ENCODE results near the gene OR10AD1.

DNA sequence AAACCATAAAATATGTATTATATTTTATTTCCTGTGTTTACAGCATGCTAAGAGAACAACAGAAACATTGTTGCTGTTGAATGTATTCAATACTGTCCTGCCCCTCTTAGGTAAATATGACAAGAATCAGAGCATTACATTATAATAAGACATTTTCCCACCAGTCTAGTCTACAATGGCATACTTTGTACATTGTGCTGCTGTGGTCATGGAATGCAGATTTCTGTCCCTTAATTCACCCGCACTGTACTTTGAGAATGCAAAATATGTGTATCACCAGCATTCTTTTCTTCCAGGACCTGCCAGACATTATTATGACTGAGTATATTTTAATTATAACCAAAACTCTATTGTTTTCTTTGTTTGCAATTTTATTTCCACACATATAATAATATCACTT lies 16.5 kb upstream of the OR10AD1 start:
- no peak for TF ChIP-seq TBP (optimal IDR thresholded peaks at IDR 0.05; ENCODE audit: low read depth, low read length)
- no peak for TF ChIP-seq PTBP1 (IDR thresholded peaks at IDR 0.05; ENCODE audit: low read depth, low read length)
- no peak for TF ChIP-seq NCOA1 (IDR thresholded peaks at IDR 0.05; ENCODE audit: low read depth)
- no peak for TF ChIP-seq E2F3 (CRISPR knock-in tag; IDR thresholded peaks at IDR 0.05)
- TF ChIP-seq TBL1XR1 (IDR thresholded peaks at IDR 0.05; ENCODE audit: low read length in 2 of 2) = no peak
- TF ChIP-seq, protein P1, sequence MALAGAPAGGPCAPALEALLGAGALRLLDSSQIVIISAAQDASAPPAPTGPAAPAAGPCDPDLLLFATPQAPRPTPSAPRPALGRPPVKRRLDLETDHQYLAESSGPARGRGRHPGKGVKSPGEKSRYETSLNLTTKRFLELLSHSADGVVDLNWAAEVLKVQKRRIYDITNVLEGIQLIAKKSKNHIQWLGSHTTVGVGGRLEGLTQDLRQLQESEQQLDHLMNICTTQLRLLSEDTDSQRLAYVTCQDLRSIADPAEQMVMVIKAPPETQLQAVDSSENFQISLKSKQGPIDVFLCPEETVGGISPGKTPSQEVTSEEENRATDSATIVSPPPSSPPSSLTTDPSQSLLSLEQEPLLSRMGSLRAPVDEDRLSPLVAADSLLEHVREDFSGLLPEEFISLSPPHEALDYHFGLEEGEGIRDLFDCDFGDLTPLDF (CRISPR knock-in tag; IDR thresholded peaks at IDR 0.05) = no peak
- TF ChIP-seq, protein P2, sequence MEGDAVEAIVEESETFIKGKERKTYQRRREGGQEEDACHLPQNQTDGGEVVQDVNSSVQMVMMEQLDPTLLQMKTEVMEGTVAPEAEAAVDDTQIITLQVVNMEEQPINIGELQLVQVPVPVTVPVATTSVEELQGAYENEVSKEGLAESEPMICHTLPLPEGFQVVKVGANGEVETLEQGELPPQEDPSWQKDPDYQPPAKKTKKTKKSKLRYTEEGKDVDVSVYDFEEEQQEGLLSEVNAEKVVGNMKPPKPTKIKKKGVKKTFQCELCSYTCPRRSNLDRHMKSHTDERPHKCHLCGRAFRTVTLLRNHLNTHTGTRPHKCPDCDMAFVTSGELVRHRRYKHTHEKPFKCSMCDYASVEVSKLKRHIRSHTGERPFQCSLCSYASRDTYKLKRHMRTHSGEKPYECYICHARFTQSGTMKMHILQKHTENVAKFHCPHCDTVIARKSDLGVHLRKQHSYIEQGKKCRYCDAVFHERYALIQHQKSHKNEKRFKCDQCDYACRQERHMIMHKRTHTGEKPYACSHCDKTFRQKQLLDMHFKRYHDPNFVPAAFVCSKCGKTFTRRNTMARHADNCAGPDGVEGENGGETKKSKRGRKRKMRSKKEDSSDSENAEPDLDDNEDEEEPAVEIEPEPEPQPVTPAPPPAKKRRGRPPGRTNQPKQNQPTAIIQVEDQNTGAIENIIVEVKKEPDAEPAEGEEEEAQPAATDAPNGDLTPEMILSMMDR (IDR thresholded peaks at IDR 0.05 in 2 of 3, conservative IDR thresholded peaks at IDR 0.05 in 1 of 3; ENCODE audit: insufficient read depth in 2 of 3, low read depth in 1 of 3, low read length in 3 of 3) = no peak
- no peak for TF ChIP-seq EZH2 (IDR thresholded peaks at IDR 0.05; ENCODE audit: borderline replicate concordance, low read depth, low read length)

All from K562 (cell line).